PC-9 (cell line): ENCODE data around the gene MYOG. TPM values are rescaled to one million over a fixed set of nuclear protein-coding genes. Genes with fewer than 3 reads are reported as not detected.

Experiments used
- BruUV-seq: library from RNA; stranded (reverse); fragments of 400-500 nt; replicated peaks from 2 replicates; lab custom pipeline; 2021; lab: Mats Ljungman, UMichigan
- CTCF ChIA-PET: fragments of 300-600 bp; sonication (Branson Sonifier 250); formaldehyde crosslinking; loops from one replicate; lab custom pipeline; 2022; ENCODE audit warnings: antibody characterized with exemption; lab: Charles Lee
- POLR2A ChIA-PET: fragments of 300-600 bp; sonication (Branson Sonifier 250); formaldehyde crosslinking; loops from one replicate; lab custom pipeline; 2022; ENCODE audit warnings: antibody characterized with exemption; ENCODE audit not compliant: unreplicated experiment; lab: Charles Lee
- DNase-seq, 2 experiments: peaks; one replicate each; pipeline versions ENCODE4 v3.0.0 to v3.0.0-alpha.2; 2015 to 2022; ENCODE audit warnings: mixed read lengths in 1 of 2
- H2AFZ ChIP-seq: fragments of 200-600 bp; sonication (generic); 2 replicates; pipeline ENCODE4 v1.8.1; 2017; ENCODE audit warnings: antibody characterized with exemption
- H3F3A ChIP-seq: fragments of 200-600 bp; sonication (generic); 2 replicates; pipeline ENCODE4 v1.8.1; 2017; ENCODE audit warnings: antibody characterized with exemption, mild to moderate bottlenecking, low read depth; ENCODE audit not compliant: insufficient read depth
- H3K27ac ChIP-seq: fragments of 200-600 bp; sonication (generic); 2 replicates; pipeline ENCODE4 v1.6.1; 2016; ENCODE audit warnings: mixed run types
- H3K27me3 ChIP-seq: fragments of 200-600 bp; sonication (generic); 2 replicates; pipeline ENCODE4 v1.6.1; 2016; ENCODE audit warnings: low read depth, mixed run types; ENCODE audit not compliant: insufficient read depth
- H3K36me3 ChIP-seq: fragments of 200-600 bp; sonication (generic); 2 replicates; pipeline ENCODE4 v1.6.1; 2016; ENCODE audit warnings: low read depth, mixed run types
- H3K4me1 ChIP-seq: fragments of 200-600 bp; sonication (generic); replicated peaks from 2 replicates; pipeline ENCODE4 v1.6.1; 2016; ENCODE audit warnings: mixed run types; ENCODE audit not compliant: insufficient read depth
- H3K4me2 ChIP-seq: fragments of 200-600 bp; sonication (generic); 2 replicates; pipeline ENCODE4 v1.6.1; 2017; ENCODE audit warnings: mixed run types
- H3K4me3 ChIP-seq: fragments of 200-600 bp; sonication (generic); 2 replicates; pipeline ENCODE4 v1.6.1; 2016; ENCODE audit warnings: mixed run types
- H3K79me2 ChIP-seq: fragments of 200-600 bp; sonication (generic); 2 replicates; pipeline ENCODE4 v1.6.1; 2017; ENCODE audit warnings: low read depth, mixed run types
- H3K9me2 ChIP-seq: fragments of 200-600 bp; sonication (generic); 2 replicates; pipeline ENCODE4 v1.8.1; 2017; ENCODE audit warnings: mild to moderate bottlenecking; ENCODE audit not compliant: insufficient read depth
- H3K9me3 ChIP-seq: fragments of 200-600 bp; sonication (generic); 2 replicates; pipeline ENCODE4 v1.8.1; 2016; ENCODE audit warnings: low read depth; ENCODE audit not compliant: insufficient read depth
- H4K20me1 ChIP-seq: fragments of 200-600 bp; sonication (generic); 2 replicates; pipeline ENCODE4 v1.8.1; 2017; ENCODE audit not compliant: insufficient read depth
- CTCF ChIP-seq: fragments of 200-600 bp; sonication (generic); conservative IDR thresholded peaks from 2 replicates; pipeline ENCODE4 v1.6.1; 2017; ENCODE audit warnings: mixed run types, antibody characterized with exemption, mild to moderate bottlenecking, moderate library complexity
- EZH2 ChIP-seq: fragments of 200-600 bp; sonication (generic); IDR thresholded peaks from 2 replicates; pipeline ENCODE4 v1.8.0; 2017; ENCODE audit warnings: antibody characterized with exemption, low read depth
- intact Hi-C: fragments of 100-400 bp; cut with micrococcal nuclease; formaldehyde crosslinking; loops from one replicate; pipeline ENCODE4 v1.10.0; 2022; ENCODE audit not compliant: unreplicated experiment
- total RNA-seq: library from RNA; stranded (reverse); gene quantifications from 2 replicates; pipeline ENCODE4 v1.2.3, GENCODE V29; 2021

Gene MYOG
- total RNA-seq, 1 experiment from 2014 or later, result not detected

- DNase-seq, result no peak
- TF ChIP-seq EZH2 (no peak), CTCF (no peak)
- no peaks in the 10 kb centered on the region for H3K27me3 ChIP-seq
- intact Hi-C loops, result no loop called here
- H4K20me1 ChIP-seq, result no peaks in the 10 kb centered on the region
- 0 out of 2 replicates have a peak, but pooled peaks cover 20% of the 10 kb centered on the region for H3K9me3 ChIP-seq
- no peak overlapping the region for H3K4me3 ChIP-seq
- CTCF ChIA-PET, result no interaction called here
- no peaks in the 10 kb centered on the region for H3K36me3 ChIP-seq
- H2AFZ ChIP-seq, result no peak overlapping the region
- no peaks in the 10 kb centered on the region for H3K9me2 ChIP-seq
- POLR2A ChIA-PET, result interaction anchor here (0.6 kb wide), 1 partner anchor 1152 kb away, joined by 3 read pairs; the partner anchor contains the start of gene LMOD1
- H3K4me1 ChIP-seq, result peaks cover 25% of the 10 kb centered on the region
- H3K79me2 ChIP-seq, result no peaks in the 10 kb centered on the region
- H3F3A ChIP-seq, result peaks cover 22% of the 10 kb centered on the region
- no TSS peak for BruUV-seq
- no peak overlapping the region for H3K27ac ChIP-seq
- no peak overlapping the region for H3K4me2 ChIP-seq
These were observed 12.6 kb upstream of the MYOG start for GRCh38 chr1:203098445-203098844.

- H3K4me3 ChIP-seq, result no peak overlapping the region
- no peaks in the 10 kb centered on the region for H3K9me2 ChIP-seq
- H3K36me3 ChIP-seq, result no peaks in the 10 kb centered on the region
- H3F3A ChIP-seq, result peaks cover 22% of the 10 kb centered on the region
- H3K27me3 ChIP-seq, result no peaks in the 10 kb centered on the region
- no TSS peak for BruUV-seq
- 0 out of 2 replicates have a peak, but pooled peaks cover 20% of the 10 kb centered on the region for H3K9me3 ChIP-seq
- CTCF ChIA-PET, result no interaction called here
- peaks cover 26% of the 10 kb centered on the region for H3K4me1 ChIP-seq
- H3K27ac ChIP-seq, result no peak overlapping the region
- H2AFZ ChIP-seq, result no peak overlapping the region
- H3K79me2 ChIP-seq, result no peaks in the 10 kb centered on the region
- intact Hi-C loops, result no loop called here
- POLR2A ChIA-PET, result no interaction called here
- TF ChIP-seq EZH2 (no peak), CTCF (no peak)
- no peak overlapping the region for H3K4me2 ChIP-seq
- H4K20me1 ChIP-seq, result no peaks in the 10 kb centered on the region
- DNase-seq, result no peak
These were observed 11.2 kb upstream of the MYOG start for GRCh38 chr1:203097001-203097400.

GRCh38 chr1:203096566-203096965 is 10.8 kb upstream of the MYOG start:
- TF ChIP-seq CTCF (no peak), EZH2 (no peak)
- 0 out of 2 replicates have a peak, but pooled peaks cover 20% of the 10 kb centered on the region for H3K9me3 ChIP-seq
- H3K36me3 ChIP-seq, result no peaks in the 10 kb centered on the region
- peaks cover 26% of the 10 kb centered on the region for H3K4me1 ChIP-seq
- H4K20me1 ChIP-seq, result no peaks in the 10 kb centered on the region
- peaks cover 22% of the 10 kb centered on the region for H3F3A ChIP-seq
- no peaks in the 10 kb centered on the region for H3K27me3 ChIP-seq
- BruUV-seq, result no TSS peak
- H3K27ac ChIP-seq, result no peak overlapping the region
- no peaks in the 10 kb centered on the region for H3K9me2 ChIP-seq
- no peaks in the 10 kb centered on the region for H3K79me2 ChIP-seq
- H3K4me2 ChIP-seq, result no peak overlapping the region
- no peak overlapping the region for H2AFZ ChIP-seq
- no peak overlapping the region for H3K4me3 ChIP-seq
- POLR2A ChIA-PET, result no interaction called here
- intact Hi-C loops, result no loop called here
- DNase-seq, result no peak
- CTCF ChIA-PET, result no interaction called here
